Calu3 (cell line): ENCODE measurements around the gene ZBTB5. TPM values are rescaled to one million over a fixed set of nuclear protein-coding genes. Genes with fewer than 3 reads are reported as not detected.
"Not testable (repeated sequence)": the region's sequence is repeated elsewhere in the genome, so short reads cannot be mapped to it uniquely, and the experiment has no call there.

ENCODE experiments used
- BruUV-seq: library from RNA; stranded (reverse); fragments of 400-500 nt; replicated peaks from 2 replicates; lab custom pipeline; 2021; lab: Mats Ljungman, UMichigan
- CTCF ChIA-PET: fragments of 300-600 bp; sonication (Branson Sonifier 250); formaldehyde crosslinking; loops from one replicate; lab custom pipeline; 2022; ENCODE audit warnings: antibody characterized with exemption; lab: Charles Lee
- DNase-seq: peaks from one replicate; pipeline ENCODE4 v3.0.0; 2022
- H3K27ac Mint-ChIP-seq: one replicate; pipeline ENCODE4 v1.8.0; 2022; ENCODE audit warnings: mixed read lengths; ENCODE audit not compliant: unreplicated experiment
- H3K27me3 Mint-ChIP-seq: one replicate; pipeline ENCODE4 v1.8.0; 2022; ENCODE audit warnings: mixed read lengths; ENCODE audit not compliant: unreplicated experiment
- H3K36me3 Mint-ChIP-seq: one replicate; pipeline ENCODE4 v1.8.0; 2022; ENCODE audit warnings: mild to moderate bottlenecking, moderate library complexity, mixed read lengths; ENCODE audit not compliant: insufficient read depth, unreplicated experiment
- H3K4me1 Mint-ChIP-seq: one replicate; pipeline ENCODE4 v1.8.0; 2022; ENCODE audit warnings: mild to moderate bottlenecking, low read depth, mixed read lengths; ENCODE audit not compliant: unreplicated experiment
- H3K4me3 Mint-ChIP-seq: one replicate; pipeline ENCODE4 v1.8.0; 2022; ENCODE audit warnings: mild to moderate bottlenecking, low read depth, moderate library complexity, mixed read lengths; ENCODE audit not compliant: unreplicated experiment
- H3K9me3 Mint-ChIP-seq: one replicate; pipeline ENCODE4 v1.8.0; 2022; ENCODE audit warnings: low read depth, mixed read lengths; ENCODE audit not compliant: unreplicated experiment
- CTCF ChIP-seq: fragments of 200-600 bp; IDR thresholded peaks from one replicate; pipeline ENCODE4 v1.8.0; 2022; ENCODE audit warnings: antibody characterized with exemption; ENCODE audit not compliant: unreplicated experiment
- intact Hi-C: fragments of 100-400 bp; cut with micrococcal nuclease; formaldehyde crosslinking; loops from one replicate; pipeline ENCODE4 v1.10.0; 2022; ENCODE audit not compliant: unreplicated experiment
- total RNA-seq: library from RNA; stranded (reverse); gene quantifications from 2 replicates; pipeline ENCODE4 v1.2.3, GENCODE V29; 2022

ZBTB5 gene
- total RNA-seq, 1 experiment from 2014 or later, result 4.7 TPM

- Mint-ChIP-seq H3K4me1 (no peaks in the 10 kb centered on the region), H3K27ac (peak overlapping the region; percentile 36), H3K36me3 (peaks cover 3% of the 10 kb centered on the region), H3K27me3 (no peaks in the 10 kb centered on the region), H3K9me3 (no peaks in the 10 kb centered on the region), H3K4me3 (no peak overlapping the region)
- CTCF ChIA-PET, result no interaction called here
- intact Hi-C loops, result no loop called here
- BruUV-seq, result no TSS peak
- DNase-seq, result no peak
- no peak for TF ChIP-seq CTCF
Observed at GRCh38 chr9:37511016-37512010, 46.1 kb upstream of the ZBTB5 start.

GRCh38 chr9:37510053-37510452 lies 44.8 kb upstream of the ZBTB5 start:
- BruUV-seq, CTCF ChIA-PET, H3K9me3 Mint-ChIP-seq, H3K4me1 Mint-ChIP-seq, H3K4me3 Mint-ChIP-seq, H3K36me3 Mint-ChIP-seq, H3K27me3 Mint-ChIP-seq, intact Hi-C loops, H3K27ac Mint-ChIP-seq, DNase-seq: not testable (repeated sequence)

- TF ChIP-seq CTCF, result no peak
- Mint-ChIP-seq H3K4me3 (no peak overlapping the region), H3K36me3 (peaks cover 3% of the 10 kb centered on the region), H3K27me3 (no peaks in the 10 kb centered on the region), H3K9me3 (no peaks in the 10 kb centered on the region), H3K27ac (no peak overlapping the region), H3K4me1 (no peaks in the 10 kb centered on the region)
- intact Hi-C loops, result no loop called here
- DNase-seq, result no peak
- BruUV-seq, result no TSS peak
- CTCF ChIA-PET, result no interaction called here
Observed at GRCh38 chr9:37509536-37509935, 44.3 kb upstream of the ZBTB5 start.

- Mint-ChIP-seq H3K27ac (no peak overlapping the region), H3K4me3 (no peak overlapping the region), H3K27me3 (no peaks in the 10 kb centered on the region), H3K36me3 (peaks cover 3% of the 10 kb centered on the region), H3K4me1 (no peaks in the 10 kb centered on the region), H3K9me3 (no peaks in the 10 kb centered on the region)
- no peak for DNase-seq
- intact Hi-C loops, result no loop called here
- BruUV-seq, result no TSS peak
- CTCF ChIA-PET, result no interaction called here
- TF ChIP-seq CTCF, result no peak
Observed at GRCh38 chr9:37508834-37509206, 43.6 kb upstream of the ZBTB5 start.
